Measurements from ENCODE around the gene GALNTL6. TPM values are rescaled to one million over a fixed set of nuclear protein-coding genes. Genes with fewer than 3 reads are reported as not detected.

Gene GALNTL6
- total RNA-seq, 1 donor from 2014 or later, result 0.34 TPM

- no peak for DNase-seq
- H3K4me1 Mint-ChIP-seq (ENCODE audit: low read depth, unreplicated experiment), result peaks cover 13% of the 10 kb centered on the region
- no peaks in the 10 kb centered on the region for H3K9me3 Mint-ChIP-seq (ENCODE audit: unreplicated experiment)
- H3K4me3 Mint-ChIP-seq (ENCODE audit: unreplicated experiment), result no peak overlapping the region
- H3K36me3 Mint-ChIP-seq (ENCODE audit: unreplicated experiment), result no peaks in the 10 kb centered on the region
- no peak overlapping the region for H3K27ac Mint-ChIP-seq (ENCODE audit: unreplicated experiment)
- TF ChIP-seq CTCF (IDR thresholded peaks at IDR 0.05; ENCODE audit: partially characterized antibody, unreplicated experiment), result no peak
- H3K27me3 Mint-ChIP-seq (ENCODE audit: unreplicated experiment), result no peaks in the 10 kb centered on the region
These were observed 457.2 kb downstream of the GALNTL6 start for GRCh38 chr4:172270397-172270796.

DNA sequence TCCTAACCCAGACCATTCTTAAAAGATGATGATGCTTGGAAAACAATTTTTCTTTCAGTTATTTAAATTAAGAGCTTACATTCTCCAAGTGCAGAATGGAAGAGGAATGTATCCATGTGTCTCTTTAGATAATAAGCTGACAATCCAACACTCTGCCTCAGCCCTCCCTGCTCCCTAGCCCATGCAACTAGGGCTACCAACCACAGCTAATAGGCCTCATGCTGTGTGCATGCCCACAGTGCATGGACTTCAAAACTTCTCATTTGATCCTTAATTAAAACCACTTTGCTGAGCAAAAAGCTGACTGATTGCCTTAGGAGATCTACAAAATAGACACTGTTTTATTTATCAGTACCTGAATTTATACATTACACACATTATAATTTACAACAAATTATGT is 473.9 kb downstream of the GALNTL6 start:
- TF ChIP-seq CTCF (IDR thresholded peaks at IDR 0.05; ENCODE audit: partially characterized antibody, unreplicated experiment), result no peak
- no peak for DNase-seq
- Mint-ChIP-seq H3K9me3 (ENCODE audit: unreplicated experiment) (no peaks in the 10 kb centered on the region), H3K27ac (ENCODE audit: unreplicated experiment) (no peak overlapping the region), H3K27me3 (ENCODE audit: unreplicated experiment) (peaks cover 2% of the 10 kb centered on the region), H3K36me3 (ENCODE audit: unreplicated experiment) (no peaks in the 10 kb centered on the region), H3K4me1 (ENCODE audit: low read depth, unreplicated experiment) (no peaks in the 10 kb centered on the region), H3K4me3 (ENCODE audit: unreplicated experiment) (no peak overlapping the region)

DNA sequence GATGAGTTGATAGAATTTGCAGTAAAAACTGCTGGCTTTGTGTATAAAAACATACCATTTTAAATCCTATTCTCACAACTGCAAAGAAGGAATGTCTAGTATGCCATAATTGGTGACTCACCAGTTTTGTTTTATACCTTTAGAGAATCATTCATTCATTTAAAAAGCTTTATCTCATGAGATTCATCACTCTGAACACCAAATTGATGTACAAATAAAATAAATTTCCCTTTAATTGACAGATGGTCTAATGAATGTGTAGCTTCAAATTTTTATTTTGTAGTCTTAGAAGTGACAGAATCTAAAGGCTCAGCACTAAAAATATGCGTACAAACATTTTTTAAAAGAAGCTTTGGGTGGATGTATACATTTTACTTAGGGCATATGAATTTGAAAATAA is 492.5 kb downstream of the GALNTL6 start:
- Mint-ChIP-seq H3K27ac (ENCODE audit: unreplicated experiment) (no peak overlapping the region), H3K4me1 (ENCODE audit: low read depth, unreplicated experiment) (no peaks in the 10 kb centered on the region), H3K27me3 (ENCODE audit: unreplicated experiment) (no peaks in the 10 kb centered on the region), H3K4me3 (ENCODE audit: unreplicated experiment) (no peak overlapping the region), H3K9me3 (ENCODE audit: unreplicated experiment) (peaks cover 5% of the 10 kb centered on the region), H3K36me3 (ENCODE audit: unreplicated experiment) (peaks cover 9% of the 10 kb centered on the region)
- DNase-seq, result no peak
- no peak for TF ChIP-seq CTCF (IDR thresholded peaks at IDR 0.05; ENCODE audit: partially characterized antibody, unreplicated experiment)

GRCh38 chr4:172308078-172308477 is 494.9 kb downstream of the GALNTL6 start:
- H3K4me1 Mint-ChIP-seq (ENCODE audit: low read depth, unreplicated experiment), result no peaks in the 10 kb centered on the region
- peaks cover 3% of the 10 kb centered on the region for H3K9me3 Mint-ChIP-seq (ENCODE audit: unreplicated experiment)
- no peak for DNase-seq
- no peaks in the 10 kb centered on the region for H3K27me3 Mint-ChIP-seq (ENCODE audit: unreplicated experiment)
- H3K4me3 Mint-ChIP-seq (ENCODE audit: unreplicated experiment), result no peak overlapping the region
- TF ChIP-seq CTCF (IDR thresholded peaks at IDR 0.05; ENCODE audit: partially characterized antibody, unreplicated experiment), result no peak
- no peaks in the 10 kb centered on the region for H3K36me3 Mint-ChIP-seq (ENCODE audit: unreplicated experiment)
- no peak overlapping the region for H3K27ac Mint-ChIP-seq (ENCODE audit: unreplicated experiment)

GRCh38 chr4:172311682-172312081 is 498.5 kb downstream of the GALNTL6 start:
- no peak overlapping the region for H3K27ac Mint-ChIP-seq (ENCODE audit: unreplicated experiment)
- no peak overlapping the region for H3K4me3 Mint-ChIP-seq (ENCODE audit: unreplicated experiment)
- H3K36me3 Mint-ChIP-seq (ENCODE audit: unreplicated experiment), result no peaks in the 10 kb centered on the region
- no peaks in the 10 kb centered on the region for H3K27me3 Mint-ChIP-seq (ENCODE audit: unreplicated experiment)
- H3K9me3 Mint-ChIP-seq (ENCODE audit: unreplicated experiment), result peaks cover 3% of the 10 kb centered on the region
- H3K4me1 Mint-ChIP-seq (ENCODE audit: low read depth, unreplicated experiment), result no peaks in the 10 kb centered on the region
- no peak for TF ChIP-seq CTCF (IDR thresholded peaks at IDR 0.05; ENCODE audit: partially characterized antibody, unreplicated experiment)
- no peak for DNase-seq

All from glutamatergic neuron (in vitro differentiated cells).